ENCODE measurements around the gene LINGO4.

Gene LINGO4, protein sequence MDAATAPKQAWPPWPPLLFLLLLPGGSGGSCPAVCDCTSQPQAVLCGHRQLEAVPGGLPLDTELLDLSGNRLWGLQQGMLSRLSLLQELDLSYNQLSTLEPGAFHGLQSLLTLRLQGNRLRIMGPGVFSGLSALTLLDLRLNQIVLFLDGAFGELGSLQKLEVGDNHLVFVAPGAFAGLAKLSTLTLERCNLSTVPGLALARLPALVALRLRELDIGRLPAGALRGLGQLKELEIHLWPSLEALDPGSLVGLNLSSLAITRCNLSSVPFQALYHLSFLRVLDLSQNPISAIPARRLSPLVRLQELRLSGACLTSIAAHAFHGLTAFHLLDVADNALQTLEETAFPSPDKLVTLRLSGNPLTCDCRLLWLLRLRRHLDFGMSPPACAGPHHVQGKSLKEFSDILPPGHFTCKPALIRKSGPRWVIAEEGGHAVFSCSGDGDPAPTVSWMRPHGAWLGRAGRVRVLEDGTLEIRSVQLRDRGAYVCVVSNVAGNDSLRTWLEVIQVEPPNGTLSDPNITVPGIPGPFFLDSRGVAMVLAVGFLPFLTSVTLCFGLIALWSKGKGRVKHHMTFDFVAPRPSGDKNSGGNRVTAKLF

DNA sequence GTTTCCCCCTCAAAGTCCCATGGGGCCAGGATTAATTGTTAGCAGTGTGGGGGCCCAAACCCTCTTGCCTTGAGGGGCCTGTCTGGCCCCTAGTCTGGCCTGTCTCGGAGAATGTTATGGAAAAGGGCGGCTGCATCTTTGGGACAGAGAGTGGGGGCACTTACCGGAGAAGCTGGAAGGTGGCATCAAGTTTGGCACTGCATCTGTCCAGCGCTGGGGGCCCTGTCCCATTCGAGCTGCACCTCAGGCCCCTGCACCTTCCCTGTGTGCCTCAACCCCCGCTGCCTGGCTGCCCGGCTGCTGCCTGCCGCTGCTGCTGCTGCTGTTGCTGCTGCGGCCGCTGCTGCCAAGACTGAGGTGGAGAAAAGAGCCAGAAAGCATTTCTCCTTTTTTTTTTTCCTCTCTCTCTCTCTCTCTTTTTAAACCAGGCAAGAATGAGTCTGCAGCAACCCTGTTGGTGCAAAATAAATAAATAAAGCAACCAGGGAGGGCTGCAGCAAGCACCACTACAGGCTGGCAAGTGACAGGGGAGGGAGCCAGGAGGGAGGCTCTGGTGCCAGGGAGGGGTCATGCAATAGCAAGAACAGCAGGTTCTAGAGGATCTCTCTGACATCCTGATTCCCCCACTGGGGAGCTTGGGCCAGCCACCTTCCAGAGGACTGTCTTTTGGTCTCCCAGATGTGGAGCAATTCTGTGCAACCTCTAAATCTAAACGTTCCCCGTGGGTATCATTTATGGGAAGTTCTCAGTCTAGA lies at the start of gene LINGO4:
Gene LINGO4, minus strand, starts transcription at position 354 of the 755 bp plus-strand sequence. CDS start 2,715 bp downstream, outside the sequence.
- FAIRE-seq, result no peak

GRCh38 chr1:151854658-151855057 lies 49.4 kb upstream of the LINGO4 start:
- FAIRE-seq, result no peak

More for the DNA sequence above, at the start of gene LINGO4:
- no peak for DNase-seq (ENCODE audit: low spot score)

DNA sequence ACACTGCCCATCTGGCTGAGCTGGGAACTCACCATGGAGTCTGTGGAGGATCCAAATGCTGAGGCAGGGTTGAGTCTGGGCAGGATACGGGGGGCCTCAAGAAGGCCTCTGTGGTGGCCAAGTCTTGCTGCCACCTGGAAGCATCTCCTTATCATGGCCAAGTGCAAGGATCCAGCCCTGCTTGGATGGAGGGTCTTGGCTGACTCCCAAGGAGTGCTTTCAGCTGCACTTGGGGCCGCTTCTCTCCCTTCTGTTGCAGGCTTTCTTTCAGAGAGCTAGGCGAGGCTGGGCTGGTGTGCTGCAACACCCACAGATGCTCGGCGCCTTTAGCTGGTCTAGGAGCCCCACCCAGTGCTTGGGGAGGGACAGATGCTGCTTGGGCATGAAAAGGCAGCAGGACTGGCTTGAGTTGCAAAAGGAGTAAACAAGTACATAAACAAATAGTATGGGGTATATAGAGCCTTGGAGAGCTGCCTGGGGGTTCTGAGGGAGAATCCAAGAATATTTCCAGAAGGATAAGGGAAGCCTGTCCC lies 48.3 kb upstream of the LINGO4 start, which contains the start of gene THEM5:
Gene THEM5, minus strand, starts transcription at position 302 of the 533 bp plus-strand sequence. Its CDS starts 147 bp downstream, at position 155.
- no peak for DNase-seq (ENCODE audit: low spot score)
- no peak for FAIRE-seq

More at GRCh38 chr1:151854658-151855057, 49.4 kb upstream of the LINGO4 start:
- no peak for DNase-seq (ENCODE audit: low spot score)

DNA sequence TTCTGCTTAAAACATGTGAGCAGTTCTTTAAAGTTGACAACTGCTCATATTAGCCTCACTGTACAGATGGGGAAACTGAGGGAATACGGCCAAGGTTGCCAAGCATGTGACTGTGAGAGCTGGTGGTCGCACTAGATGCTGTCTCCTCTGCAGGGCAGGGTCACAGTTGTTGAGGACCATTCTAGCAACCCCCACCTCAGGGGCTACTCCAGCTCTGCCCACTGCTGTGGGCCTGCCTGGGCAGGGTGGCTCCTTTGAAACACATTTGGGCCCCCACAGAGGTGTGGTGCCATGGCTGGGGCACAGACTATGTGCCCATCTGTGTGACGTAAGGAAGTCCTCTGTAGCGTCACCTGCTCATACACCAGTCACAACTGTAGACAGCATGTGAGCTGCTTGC lies 47.5 kb upstream of the LINGO4 start:
- FAIRE-seq (no peak), DNase-seq (ENCODE audit: low spot score) (no peak)

DNA sequence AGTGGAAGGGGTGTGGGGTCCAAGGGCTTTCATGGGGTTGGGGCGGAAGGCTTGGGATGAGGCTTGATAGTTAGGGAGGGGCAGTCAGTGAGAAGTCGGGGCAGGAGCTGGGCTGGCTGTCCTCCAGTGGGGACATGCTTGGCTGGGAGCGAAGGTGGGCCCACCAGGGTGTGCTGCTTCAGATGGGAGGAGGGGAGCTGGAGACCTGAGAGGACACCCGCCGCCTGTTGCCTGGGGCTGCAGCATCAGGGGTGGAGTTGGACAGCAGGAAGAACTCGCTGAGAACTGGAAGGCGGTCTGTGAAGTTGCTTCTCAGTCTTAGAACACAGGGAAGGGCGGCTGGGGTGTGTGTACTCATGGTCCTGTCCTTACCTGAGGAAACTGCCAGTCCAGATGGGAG lies 46.7 kb upstream of the LINGO4 start:
- FAIRE-seq (no peak), DNase-seq (ENCODE audit: low spot score) (no peak)

DNA sequence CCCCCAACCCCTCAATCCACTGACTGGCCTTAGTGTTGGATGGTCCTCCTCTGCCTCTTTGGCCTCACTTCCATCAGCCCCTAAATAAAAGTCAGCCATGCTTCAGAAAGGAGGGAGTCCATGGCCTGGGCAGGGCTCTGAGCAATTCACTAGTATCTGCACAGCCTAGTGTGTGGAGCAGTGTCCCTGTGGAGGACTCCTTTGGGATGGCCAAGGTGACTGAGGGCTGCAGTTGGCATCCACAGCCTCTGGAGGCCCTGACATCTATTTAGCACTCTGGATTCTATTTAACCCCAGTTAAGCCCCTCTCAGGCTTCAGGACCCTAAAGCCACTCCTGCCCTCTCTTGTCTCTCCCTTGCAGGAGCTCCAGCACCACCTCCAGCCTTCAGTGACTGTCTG lies 44.7 kb upstream of the LINGO4 start:
- DNase-seq (ENCODE audit: low spot score) (no peak), FAIRE-seq (no peak)

GRCh38 chr1:151849126-151849525 lies 43.9 kb upstream of the LINGO4 start:
- FAIRE-seq (no peak), DNase-seq (ENCODE audit: low spot score) (no peak)

DNA sequence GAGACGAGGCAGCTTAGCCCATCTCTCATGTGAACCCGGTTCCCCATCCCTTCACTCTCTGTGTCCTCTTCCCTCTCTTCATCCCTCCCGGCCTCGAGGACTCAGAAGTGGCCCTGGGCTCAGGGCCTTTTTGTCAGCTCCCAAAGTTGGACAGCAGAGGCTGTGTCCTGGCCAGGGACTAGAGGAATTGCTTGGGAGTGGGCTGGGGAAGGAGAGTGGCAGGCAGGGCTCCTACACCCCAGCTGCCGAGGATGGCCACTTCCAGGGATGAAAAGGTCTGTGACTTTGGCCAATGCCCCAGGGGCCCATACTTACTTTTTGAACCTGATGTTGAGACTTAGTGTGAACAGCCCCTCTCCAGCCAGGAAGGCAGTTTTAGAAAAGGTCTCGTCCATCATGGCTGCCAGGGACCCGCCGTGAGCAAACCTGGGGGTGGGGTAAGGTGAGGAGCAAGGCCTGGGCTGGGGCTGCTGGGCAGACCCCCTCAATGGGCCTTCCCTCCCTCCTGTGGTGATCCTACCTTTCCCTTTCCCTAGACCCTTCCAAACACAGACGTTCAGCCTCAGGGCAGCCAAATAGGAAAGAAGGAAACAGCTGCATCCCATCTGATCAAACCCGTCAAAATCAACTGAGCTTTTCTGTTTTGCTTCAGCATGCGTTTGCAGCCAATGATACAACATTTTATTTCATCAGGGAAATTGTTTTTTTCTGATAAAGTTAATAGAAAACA lies 42.8 kb upstream of the LINGO4 start:
- DNase-seq (ENCODE audit: low spot score) (no peak), FAIRE-seq (no peak)

DNA sequence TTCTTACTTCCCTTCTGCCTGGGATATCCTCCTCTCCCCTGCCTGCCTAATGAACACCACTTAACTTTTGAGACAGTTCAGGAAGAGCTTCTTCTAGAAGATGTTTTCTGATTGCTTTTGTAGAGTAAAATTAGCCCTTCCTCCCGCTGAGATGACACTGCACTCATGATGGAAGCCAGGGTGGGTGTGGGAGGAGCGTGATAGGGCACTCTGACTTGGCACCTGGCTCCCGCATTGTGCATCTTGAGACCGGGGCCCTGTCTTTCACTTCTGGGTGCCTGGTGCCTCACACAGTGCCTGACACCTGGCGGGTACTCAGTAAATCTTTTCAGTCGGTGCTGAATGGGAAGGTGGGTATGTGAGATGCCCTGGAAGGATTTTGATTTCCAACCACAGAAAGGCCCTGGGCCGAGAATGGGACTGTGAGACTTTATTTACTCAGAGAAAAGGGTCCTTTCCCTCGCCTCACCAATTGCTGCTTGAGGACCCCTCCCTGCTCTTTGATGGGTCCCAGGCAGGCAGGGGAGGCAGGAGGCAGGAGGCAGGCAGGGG lies 41.5 kb upstream of the LINGO4 start:
- DNase-seq (ENCODE audit: low spot score) (no peak), FAIRE-seq (no peak)

DNA sequence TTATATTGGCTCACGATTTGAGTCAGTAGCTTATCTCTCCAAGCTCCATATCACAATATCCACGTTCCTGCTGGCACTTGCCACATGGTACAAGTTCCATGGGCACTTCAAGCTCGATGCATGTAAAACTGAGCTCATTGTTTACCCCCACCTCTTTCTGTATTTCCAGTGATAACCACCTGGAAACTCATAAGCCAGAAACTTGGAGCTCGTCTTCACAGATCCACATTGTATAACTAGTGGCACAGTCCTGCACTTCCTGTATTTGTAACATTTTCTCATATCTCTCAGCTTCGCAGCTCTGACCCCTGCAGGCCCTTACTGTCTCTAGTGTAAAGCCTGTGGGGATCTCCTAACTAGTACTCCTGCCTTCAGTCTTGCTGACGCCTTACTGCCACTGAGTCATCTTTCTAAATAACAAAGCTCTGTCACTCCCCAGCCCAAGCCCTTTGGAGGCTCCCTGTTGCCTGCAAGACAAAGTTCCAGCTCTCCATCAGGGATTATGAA lies 40.9 kb upstream of the LINGO4 start:
- peak; percentile 78 for DNase-seq (ENCODE audit: low spot score)
- no peak for FAIRE-seq

DNA sequence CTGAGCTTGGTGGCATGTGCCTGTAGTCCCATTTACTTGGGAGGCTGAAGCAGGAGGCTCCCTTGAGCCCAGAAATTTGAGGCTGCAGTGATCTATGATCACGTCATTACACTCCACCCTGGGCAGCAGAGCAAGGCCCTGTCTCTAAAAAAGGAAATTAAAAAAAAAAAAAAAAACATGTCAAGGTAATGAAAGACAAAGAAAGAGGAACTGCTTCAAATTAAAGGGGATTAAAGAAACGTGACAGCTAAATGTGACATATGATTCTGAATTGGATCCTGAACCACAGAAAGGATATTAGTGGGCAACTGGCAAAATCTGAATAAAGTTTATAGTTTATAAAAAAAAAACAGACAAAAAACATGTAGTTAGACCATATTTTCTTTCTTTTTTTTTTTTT lies 38.2 kb upstream of the LINGO4 start:
- FAIRE-seq (no peak), DNase-seq (ENCODE audit: low spot score) (no peak)

- DNase-seq (ENCODE audit: low spot score), result no peak
- no peak for FAIRE-seq
Measured at GRCh38 chr1:151841141-151841540, 35.9 kb upstream of the LINGO4 start.

DNA sequence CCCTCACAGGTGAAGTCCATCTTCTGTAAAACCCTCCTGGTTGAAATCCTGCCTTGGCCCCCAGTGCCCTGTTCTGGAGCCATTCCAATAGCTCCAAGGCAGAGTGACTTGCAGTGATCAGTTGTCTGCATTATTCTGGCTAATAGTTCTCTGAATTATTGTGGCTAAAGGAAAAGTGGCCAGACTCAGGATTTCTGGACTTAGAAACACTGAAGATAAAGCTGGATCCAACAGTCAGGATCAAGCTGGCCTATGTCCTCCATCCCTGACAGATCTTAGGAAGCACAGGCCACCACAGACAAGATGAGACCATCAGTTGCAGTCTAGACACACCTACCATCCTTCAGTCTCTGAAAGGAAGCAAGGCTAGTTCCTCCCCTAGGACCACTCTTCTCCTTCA lies 35.2 kb upstream of the LINGO4 start:
- no peak for FAIRE-seq

DNA sequence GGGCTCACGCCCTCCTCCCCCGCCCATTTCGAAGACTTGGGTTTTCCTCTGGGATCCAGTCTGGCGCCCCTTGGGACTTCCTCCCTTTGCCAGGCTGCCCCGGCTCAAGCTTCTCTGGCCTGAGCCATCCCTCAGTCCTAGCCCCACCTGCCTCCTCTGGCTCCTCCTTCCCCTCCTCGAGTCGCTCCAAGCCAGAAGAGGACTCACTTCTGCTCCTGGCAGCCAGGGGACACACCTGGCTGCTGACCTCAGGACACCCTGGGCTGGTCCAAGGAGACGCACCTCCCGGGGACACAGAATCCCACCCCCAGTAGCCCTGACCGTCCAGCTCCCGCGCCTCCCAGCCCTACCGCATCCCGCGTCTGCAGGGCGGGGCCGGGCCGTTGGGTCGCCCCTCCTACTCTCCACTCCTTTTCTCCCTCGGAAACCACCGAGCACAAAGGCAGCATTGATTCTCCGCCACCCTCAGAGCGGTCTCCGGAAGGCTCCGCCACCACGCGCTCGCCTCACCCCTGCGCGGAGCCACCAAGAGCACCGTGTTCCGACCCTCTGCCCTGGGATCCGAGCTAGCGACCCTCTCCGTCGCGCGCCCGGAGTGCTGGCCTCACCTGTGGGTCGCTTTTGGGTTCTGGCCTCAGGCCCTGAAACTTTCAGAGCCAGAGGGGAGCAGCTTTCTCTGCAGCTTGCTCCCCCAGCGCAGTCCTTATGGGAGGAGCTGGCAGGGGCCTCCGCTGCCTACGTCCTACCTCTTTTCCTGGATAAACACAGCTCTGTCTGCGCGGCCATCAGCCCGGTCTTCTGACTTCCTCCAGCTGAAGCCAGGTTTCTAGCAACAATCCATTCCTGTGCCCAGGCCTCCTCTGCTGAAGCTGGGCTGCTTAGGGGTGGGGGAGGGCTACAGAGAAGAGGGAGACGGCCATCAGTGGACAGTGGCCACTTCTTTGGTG lies 34.5 kb upstream of the LINGO4 start, which contains the start of gene C2CD4D:
Gene C2CD4D, minus strand, starts transcription at position 364 of the 947 bp plus-strand sequence. CDS start 831 bp downstream, outside the sequence.
- DNase-seq (ENCODE audit: low spot score) (no peak), FAIRE-seq (no peak)

More for the DNA sequence above, 35.2 kb upstream of the LINGO4 start:
- DNase-seq (ENCODE audit: low spot score), result no peak

- FAIRE-seq, result no peak
Measured at GRCh38 chr1:151839082-151839412, 33.8 kb upstream of the LINGO4 start.

GRCh38 chr1:151838222-151839081 lies 33.2 kb upstream of the LINGO4 start:
- DNase-seq (ENCODE audit: low spot score) (no peak), FAIRE-seq (no peak)

More at GRCh38 chr1:151839082-151839412, 33.8 kb upstream of the LINGO4 start:
- no peak for DNase-seq (ENCODE audit: low spot score)

GRCh38 chr1:151837884-151838221 lies 32.6 kb upstream of the LINGO4 start:
- FAIRE-seq (no peak), DNase-seq (ENCODE audit: low spot score) (no peak)

GRCh38 chr1:151837197-151837596 lies 32.0 kb upstream of the LINGO4 start:
- no peak for FAIRE-seq
- no peak for DNase-seq (ENCODE audit: low spot score)

Measured in RCC 7860 (cell line).